NCI-H2196 (cell line): Measurements from ENCODE around the gene RAI14.
"Not testable (repeated sequence)": the region's sequence is repeated elsewhere in the genome, so short reads cannot be mapped to it uniquely, and the experiment has no call there.

ENCODE experiments used
- DNase-seq: peaks from one replicate; lab custom pipeline; 2025; ENCODE audit not compliant: unreplicated experiment; lab: John Stamatoyannopoulos, UW

The RAI14 gene

GRCh38 chr5:34811706-34812105 is 155.6 kb downstream of the RAI14 start:
- DNase-seq: no peak

- no peak for DNase-seq
Observed at GRCh38 chr5:34813509-34813908, 157.4 kb downstream of the RAI14 start.

GRCh38 chr5:34817558-34818351 is 161.6 kb downstream of the RAI14 start:
- no peak for DNase-seq

GRCh38 chr5:34818717-34819116 is 162.6 kb downstream of the RAI14 start:
- DNase-seq: no peak

- no peak for DNase-seq
Observed at GRCh38 chr5:34820593-34820992, 164.5 kb downstream of the RAI14 start.

GRCh38 chr5:34822956-34823715 is 167.0 kb downstream of the RAI14 start:
- no peak for DNase-seq

- no peak for DNase-seq
Observed at GRCh38 chr5:34826347-34826746, 170.2 kb downstream of the RAI14 start.

- DNase-seq: no peak
Observed at GRCh38 chr5:34827588-34828506, 171.7 kb downstream of the RAI14 start.

GRCh38 chr5:34830827-34831226 is 174.7 kb downstream of the RAI14 start:
- not testable (repeated sequence) for DNase-seq

- DNase-seq: no peak
Observed at GRCh38 chr5:34831303-34831702, 175.2 kb downstream of the RAI14 start.

- no peak for DNase-seq
Observed at GRCh38 chr5:34832568-34832967, 176.4 kb downstream of the RAI14 start.

- DNase-seq: no peak
Observed at GRCh38 chr5:34833090-34833489, 177.0 kb downstream of the RAI14 start.

- no peak for DNase-seq
Observed at GRCh38 chr5:34833976-34834793, 178.1 kb downstream of the RAI14 start.

- no peak for DNase-seq
Observed at GRCh38 chr5:34834794-34835089, 178.6 kb downstream of the RAI14 start.

- no peak for DNase-seq
Observed at GRCh38 chr5:34835664-34836063, 179.5 kb downstream of the RAI14 start.

GRCh38 chr5:34838785-34839714 is 182.9 kb downstream of the RAI14 start, which contains the start of gene TTC23L:
Gene TTC23L (plus strand): TSS chr5:34839164. CDS start chr5:34840672, 1,508 bp downstream.
- DNase-seq: peak; percentile 100

GRCh38 chr5:34841816-34842215 is 185.7 kb downstream of the RAI14 start:
- no peak for DNase-seq

GRCh38 chr5:34842554-34842953 is 186.4 kb downstream of the RAI14 start:
- no peak for DNase-seq

GRCh38 chr5:34843497-34843896 is 187.4 kb downstream of the RAI14 start:
- DNase-seq: no peak
